Activated CD8-positive, alpha-beta memory T cell treated with anti-CD3 and anti-CD28 coated beads for 24 hours (primary cell): ENCODE data around the gene EDN3.

Experiments used
- DNase-seq: peaks from one replicate; pipeline ENCODE4 v3.0.0-alpha.2; 2020

EDN3 gene

DNA sequence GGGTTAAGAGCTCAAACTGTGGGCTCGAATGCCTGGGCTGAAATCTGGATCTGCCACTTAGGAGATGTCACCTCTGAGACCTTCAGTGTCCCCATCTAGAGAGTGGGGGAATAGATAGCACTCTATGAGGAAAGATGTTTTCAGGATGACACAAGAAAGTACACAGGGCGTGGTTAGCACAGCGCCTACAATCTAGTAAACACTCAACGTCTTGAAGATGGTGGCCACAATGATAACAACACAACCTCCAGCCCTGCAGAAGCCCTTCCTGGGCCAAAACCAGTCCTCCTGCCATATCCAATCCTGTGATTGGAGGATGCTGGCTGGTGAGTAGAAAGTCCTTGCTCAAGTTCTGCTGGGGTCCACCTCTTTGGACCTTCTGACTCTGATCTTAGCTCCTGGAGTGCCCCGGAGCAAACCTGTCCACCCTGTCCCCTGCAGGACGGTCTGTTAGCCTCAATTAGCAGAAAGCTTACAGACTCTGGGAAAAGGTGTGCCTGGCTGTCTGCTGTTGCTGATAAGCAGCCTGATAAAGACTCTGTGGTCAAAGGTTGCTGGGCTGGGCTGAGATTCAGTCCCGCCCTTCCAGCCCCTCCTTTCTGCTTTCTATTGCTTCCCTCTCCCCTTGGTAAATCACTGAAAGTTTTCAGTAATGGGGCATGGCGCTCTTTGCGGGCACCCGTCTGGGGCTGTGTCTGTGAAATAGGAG, 8.2 kb downstream of the EDN3 start:
- DNase-seq, result no peak

GRCh38 chr20:59309218-59309617, 8.8 kb downstream of the EDN3 start:
- DNase-seq, result no peak

DNA sequence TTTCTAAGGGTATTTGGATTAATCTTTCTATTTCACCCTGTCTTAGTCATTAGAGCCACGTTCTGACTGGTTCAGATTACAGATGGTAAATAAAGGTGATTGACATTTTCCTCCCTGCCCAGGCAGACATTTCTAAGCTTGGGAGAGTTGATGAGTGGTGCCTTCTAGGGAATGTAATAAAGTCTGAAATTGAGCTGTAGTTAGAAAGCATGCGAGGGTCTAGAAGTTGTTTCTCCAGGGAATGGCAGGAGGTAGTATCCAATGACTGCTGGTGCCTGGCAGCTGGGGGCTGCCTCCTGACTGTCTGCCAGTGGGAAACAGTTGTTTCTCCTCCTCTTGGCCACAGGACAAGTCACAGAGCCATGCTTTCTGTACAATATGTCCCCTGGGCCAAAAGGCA, 14.6 kb downstream of the EDN3 start:
- no peak for DNase-seq

GRCh38 chr20:59316911-59317731, 16.7 kb downstream of the EDN3 start:
- no peak for DNase-seq

DNA sequence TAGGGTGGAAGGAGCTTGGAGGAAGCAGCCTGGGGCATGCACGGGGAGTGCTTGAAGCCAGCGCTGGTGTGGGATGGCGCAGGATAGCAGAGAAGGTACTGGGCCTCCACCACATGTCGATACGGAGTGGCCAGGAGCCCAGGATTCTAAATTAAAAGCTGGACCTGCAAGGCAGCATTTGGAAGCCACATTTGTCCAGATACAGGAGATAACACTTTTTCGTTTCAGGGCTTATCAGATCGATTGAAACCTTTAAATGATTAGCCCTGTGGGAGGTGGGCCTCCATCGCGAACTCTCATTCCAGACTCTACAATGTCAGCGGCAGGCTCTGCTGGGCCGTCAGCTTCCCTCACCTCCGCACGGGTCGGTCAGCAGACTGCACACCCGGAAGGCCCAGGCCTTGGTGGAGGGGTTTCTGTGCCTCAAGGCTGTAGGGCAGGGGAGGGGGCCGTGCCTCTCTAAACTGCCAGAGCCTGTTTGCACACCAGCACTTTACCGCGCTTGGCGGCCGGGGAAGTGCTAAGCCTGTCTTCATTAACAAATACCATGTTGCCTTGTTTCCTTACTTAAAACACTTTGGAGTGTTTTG, 17.9 kb downstream of the EDN3 start:
- no peak for DNase-seq

- DNase-seq, result no peak
Observed at GRCh38 chr20:59318803-59319202, 18.4 kb downstream of the EDN3 start.

GRCh38 chr20:59320426-59320825, 20.0 kb downstream of the EDN3 start:
- no peak for DNase-seq

GRCh38 chr20:59320854-59321647, 20.6 kb downstream of the EDN3 start:
- DNase-seq, result no peak

- no peak for DNase-seq
Observed at GRCh38 chr20:59322081-59322480, 21.7 kb downstream of the EDN3 start.

DNA sequence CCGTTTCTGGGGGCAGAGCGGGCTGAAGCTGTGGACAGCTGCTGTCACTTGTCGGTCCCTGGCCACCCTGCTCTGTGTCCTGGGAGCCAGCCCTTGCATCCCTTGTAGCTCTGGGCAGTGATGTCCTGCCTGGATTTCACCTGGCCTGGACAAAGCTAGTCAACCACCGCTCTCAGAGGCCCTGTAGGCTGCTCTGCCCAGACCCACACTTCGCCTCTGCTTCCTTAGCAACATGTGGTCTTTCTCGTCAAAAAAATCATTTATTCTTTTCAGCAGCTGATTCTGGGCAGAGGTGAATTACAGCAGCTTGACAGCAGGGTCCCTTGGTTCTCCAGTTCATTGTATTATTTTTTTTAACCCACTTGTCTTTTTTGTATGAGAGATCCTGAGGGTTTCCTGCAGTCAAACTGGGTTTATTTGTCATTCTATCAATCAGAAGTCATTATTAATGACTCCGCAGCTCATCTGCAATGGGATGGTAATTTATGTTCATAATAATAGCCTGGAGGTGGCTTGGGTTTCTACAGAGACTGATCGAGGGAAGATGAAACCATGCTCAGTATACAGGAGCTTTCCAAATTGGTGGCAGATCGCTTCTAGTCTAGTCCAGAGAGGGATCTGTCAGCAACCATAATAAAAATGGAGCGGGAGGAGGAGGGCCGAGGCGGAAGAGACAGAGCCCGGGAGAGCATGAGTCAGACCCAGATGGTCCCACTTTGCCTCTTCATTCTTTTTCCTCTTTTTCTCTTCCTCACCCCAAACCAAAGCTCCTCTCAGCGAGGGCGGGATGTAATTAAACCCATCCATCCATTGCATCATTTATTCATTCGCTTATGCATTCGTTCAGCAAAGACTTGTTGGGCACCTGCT, 22.4 kb downstream of the EDN3 start:
- DNase-seq, result no peak

DNA sequence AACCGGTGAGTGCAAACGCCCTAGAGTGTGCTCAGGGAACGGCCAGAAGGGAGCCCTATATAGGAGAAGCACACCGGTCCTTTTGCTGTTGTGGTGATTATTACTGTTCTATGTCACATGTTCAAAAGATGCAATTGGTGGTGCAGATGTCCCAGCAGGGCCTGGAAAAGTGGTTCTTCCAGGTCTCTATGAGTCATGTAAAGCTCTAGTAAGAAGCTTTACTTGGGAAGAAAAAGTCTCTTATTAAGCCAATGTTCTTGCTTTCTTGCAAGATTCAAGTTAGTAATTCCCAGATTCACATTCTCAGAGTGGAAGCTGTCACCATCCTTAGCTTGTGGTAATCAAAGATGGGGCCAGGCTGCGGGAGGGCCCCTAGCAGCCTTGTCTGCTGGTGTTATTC, 23.3 kb downstream of the EDN3 start:
- DNase-seq, result no peak

GRCh38 chr20:59324521-59325141, 24.2 kb downstream of the EDN3 start:
- no peak for DNase-seq

DNA sequence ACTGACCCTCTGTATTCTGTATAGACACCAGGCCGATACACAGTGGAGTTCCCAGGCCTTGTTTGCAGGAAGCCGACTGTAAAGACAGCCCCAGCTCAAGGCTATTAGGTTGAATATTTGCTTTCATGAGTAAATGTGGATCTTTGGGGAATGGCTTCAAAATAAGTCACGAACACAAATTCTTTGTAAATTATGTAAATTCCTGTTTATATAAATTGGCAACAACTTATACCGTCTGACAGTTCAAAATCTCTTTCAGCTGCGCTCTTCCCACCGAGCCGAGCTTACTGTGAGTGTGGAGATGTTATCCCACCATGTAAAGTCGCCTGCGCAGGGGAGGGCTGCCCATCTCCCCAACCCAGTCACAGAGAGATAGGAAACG, 24.7 kb downstream of the EDN3 start:
- no peak for DNase-seq

DNA sequence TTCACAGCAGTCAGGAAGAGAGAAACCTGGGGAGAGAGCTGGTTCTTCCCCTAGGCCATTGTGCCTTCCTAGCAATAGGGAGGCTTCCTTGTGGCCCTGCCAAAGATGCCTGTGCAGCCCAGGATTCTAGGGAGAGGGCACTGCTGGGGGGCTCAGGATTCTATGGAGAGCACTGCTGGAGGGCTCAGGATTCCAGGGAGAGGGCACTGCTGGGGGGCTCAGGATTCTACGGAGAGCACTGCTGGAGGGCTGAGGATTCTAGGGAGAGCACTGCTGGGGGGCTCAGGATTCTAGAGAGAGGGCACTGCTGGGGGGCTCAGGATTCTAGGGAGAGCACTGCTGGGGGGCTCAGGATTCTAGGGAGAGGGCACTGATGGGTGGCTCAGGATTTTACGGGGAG, 25.8 kb downstream of the EDN3 start:
- DNase-seq, result no peak

DNA sequence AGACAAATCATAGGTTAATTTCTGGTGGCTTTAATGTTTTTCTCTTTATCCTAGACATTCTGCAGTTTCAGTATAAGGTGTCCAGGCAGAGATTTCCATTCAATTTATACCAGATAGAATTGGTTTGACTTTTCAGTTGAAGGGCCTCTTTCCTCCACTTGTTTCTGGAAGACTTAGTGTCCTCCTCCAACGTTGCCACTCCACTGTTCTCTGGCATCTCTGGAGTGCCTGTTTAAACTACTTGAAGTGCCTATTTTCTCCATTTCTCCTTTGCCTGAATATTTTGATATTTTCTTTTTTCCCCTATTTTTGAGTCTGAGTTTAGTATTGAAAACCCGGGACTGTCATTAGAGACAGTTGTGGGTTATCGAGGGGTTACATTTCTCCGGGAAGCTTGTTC, 27.7 kb downstream of the EDN3 start:
- DNase-seq, result no peak

DNA sequence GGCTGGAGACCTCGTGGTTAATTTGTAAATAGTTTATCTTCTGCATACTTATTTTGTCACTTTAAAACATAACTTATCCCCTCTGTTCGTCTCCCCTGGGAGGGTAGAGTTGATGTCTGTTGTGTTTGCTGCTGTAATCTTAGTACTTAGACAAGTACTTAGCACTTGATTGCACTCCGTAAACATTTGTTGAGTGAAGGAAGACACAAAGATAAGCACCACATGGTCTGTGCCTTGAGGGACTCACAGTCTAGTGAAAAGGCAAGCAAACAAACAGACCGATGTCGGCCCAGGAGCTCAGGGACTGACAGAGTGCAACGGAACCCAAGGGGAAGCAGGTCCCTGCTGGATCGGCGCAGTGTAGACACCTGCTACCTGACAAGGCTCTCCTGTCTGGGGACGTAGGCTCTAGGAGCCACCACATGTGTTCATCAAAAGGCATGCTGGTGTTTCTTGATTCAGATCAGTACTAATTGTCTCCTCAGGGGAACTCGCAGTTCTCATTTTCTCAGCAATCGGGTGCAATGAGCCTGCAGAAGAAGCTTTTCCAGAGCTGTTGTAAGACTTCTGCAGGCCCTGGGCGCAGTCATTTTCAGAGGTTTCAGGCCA, 31.4 kb downstream of the EDN3 start:
- no peak for DNase-seq

GRCh38 chr20:59333260-59333845, 32.9 kb downstream of the EDN3 start:
- no peak for DNase-seq

DNA sequence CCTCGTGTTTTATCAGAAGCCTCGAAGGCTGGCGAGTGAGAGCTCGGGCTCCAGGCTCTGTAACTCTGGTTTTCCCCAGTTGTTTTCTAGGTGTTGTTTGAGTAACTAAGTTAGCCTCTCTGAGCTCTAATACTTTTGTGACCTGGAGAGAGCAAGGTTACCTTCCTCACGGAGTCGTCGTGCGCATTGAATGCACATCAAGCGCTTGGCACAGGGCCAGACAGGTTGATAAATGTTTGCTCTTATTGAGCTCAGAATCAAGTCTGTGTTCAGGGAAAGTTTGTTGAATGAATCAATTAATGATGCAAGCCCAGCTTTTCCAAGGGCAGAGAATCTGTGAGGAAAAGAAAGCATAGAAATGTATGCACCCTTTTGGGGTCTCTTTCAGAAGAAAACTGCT, 33.5 kb downstream of the EDN3 start:
- no peak for DNase-seq

GRCh38 chr20:59334651-59335300, 34.4 kb downstream of the EDN3 start:
- DNase-seq, result no peak

- DNase-seq, result no peak
Observed at GRCh38 chr20:59335377-59335776, 35.0 kb downstream of the EDN3 start.
